HUES64 (cell line): Measurements from ENCODE around the gene KCNE4.

Experiments
- H3K27ac ChIP-seq: 2 replicates; pipeline ENCODE4 v1.7.0; 2013; ENCODE audit warnings: low read depth, low read length, inconsistent platforms
- H3K27me3 ChIP-seq: 2 replicates; pipeline ENCODE4 v1.6.1; 2013; ENCODE audit warnings: mild to moderate bottlenecking, low read length; ENCODE audit not compliant: insufficient read depth
- H3K36me3 ChIP-seq: 2 replicates; pipeline ENCODE4 v1.6.1; 2013; ENCODE audit warnings: mild to moderate bottlenecking, low read length; ENCODE audit not compliant: insufficient read depth
- H3K4me1 ChIP-seq: 2 replicates; pipeline ENCODE4 v1.6.1; 2013; ENCODE audit warnings: mild to moderate bottlenecking, low read length, moderate library complexity; ENCODE audit not compliant: insufficient read depth
- H3K4me3 ChIP-seq: 2 replicates; pipeline ENCODE4 v1.5.1; 2013; ENCODE audit warnings: mild to moderate bottlenecking, low read length, moderate library complexity
- H3K9ac ChIP-seq: 2 replicates; pipeline ENCODE4 v1.6.1; 2013; ENCODE audit warnings: mild to moderate bottlenecking, low read depth, low read length
- H3K9me3 ChIP-seq: 2 replicates; pipeline ENCODE4 v1.6.1; 2013; ENCODE audit warnings: low read depth, low read length; ENCODE audit not compliant: insufficient read depth
- WGBS: fragments of 150-250, 120-280 bp; methylation state at CpG from one replicate; pipeline ENCODE4 v1.1.7; 2013; ENCODE audit warnings: missing lambda C conversion rate; 5-methylcytosine and 5-hydroxymethylcytosine counted together

Gene KCNE4

DNA sequence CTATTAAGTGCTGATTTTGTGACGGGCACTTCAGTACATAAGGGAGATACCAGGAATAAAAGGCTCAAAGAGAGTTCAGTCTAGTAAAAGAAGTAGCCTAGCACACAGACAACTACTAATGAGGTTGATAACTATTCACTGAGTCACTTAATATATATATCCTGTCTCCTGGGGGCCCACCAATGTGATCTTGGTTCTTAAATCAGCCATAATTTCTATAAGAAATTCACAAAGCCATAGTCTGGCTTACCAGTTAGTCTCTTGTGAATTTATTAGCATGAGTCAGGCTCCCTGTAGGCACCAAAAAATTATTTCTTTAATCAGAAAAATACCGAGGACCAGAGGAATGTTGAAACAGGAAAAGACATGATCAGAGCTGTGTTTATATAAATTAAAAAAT is 10.4 kb downstream of the KCNE4 start:
- 100% methylated on average over 2 of the region's 2 CpGs for WGBS
- no peak overlapping the region for H3K4me3 ChIP-seq
- H3K36me3 ChIP-seq, result no peaks in the 10 kb centered on the region
- H3K9ac ChIP-seq, result no peak overlapping the region
- no peaks in the 10 kb centered on the region for H3K9me3 ChIP-seq
- no peaks in the 10 kb centered on the region for H3K27me3 ChIP-seq
- peaks cover 4% of the 10 kb centered on the region; the same call in 1 of the 2 replicates for H3K4me1 ChIP-seq
- H3K27ac ChIP-seq, result no peak overlapping the region

DNA sequence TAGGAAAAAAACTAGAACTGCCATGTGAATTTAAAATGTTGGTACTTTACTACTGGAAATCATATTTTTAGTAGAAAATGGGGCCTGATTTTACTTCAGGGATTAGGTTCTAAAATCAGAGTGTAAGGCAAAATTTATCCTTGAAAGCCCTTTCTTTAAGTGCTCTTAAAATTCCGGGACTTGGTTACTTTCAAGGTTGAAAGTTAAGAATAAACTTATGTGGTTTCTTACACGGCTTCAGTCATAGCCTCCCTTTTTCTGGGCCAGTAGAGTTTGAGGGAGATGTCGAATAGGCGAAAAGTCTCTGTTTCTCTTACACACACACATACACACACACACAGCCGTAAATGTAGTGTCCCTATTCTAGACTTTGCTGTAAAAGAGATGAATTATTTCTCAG is 13.1 kb downstream of the KCNE4 start:
- Histone ChIP-seq H3K36me3 (no peaks in the 10 kb centered on the region), H3K4me1 (peaks cover 2% of the 10 kb centered on the region; the same call in 1 of the 2 replicates), H3K27ac (no peak overlapping the region), H3K9ac (no peak overlapping the region), H3K27me3 (no peaks in the 10 kb centered on the region), H3K4me3 (no peak overlapping the region), H3K9me3 (no peaks in the 10 kb centered on the region)
- WGBS, result 94% methylated on average over 4 of the region's 5 CpGs

DNA sequence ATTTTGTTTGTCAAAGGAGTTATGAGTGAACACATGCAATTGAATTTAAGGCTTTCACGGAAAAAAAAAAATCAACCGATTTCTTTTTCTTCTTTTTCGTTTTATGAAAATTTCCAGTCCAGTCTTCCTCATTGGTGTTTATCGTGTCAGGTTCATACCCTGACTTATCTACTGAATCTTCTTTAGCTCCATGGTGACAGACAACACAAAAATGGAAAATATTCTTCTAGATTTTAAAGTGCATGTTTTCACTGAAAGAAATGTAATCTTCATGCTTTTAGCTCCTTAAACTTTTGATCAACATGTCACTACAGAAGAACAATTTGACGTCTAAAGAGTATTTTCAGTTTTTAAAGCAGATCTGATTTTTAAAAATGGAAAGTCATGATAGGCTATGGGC is 14.7 kb downstream of the KCNE4 start:
- Histone ChIP-seq H3K4me3 (no peak overlapping the region), H3K36me3 (no peaks in the 10 kb centered on the region)
- WGBS, result 94% methylated on average over 5 of the region's 5 CpGs

GRCh38 chr2:223068071-223068470 is 16.1 kb downstream of the KCNE4 start:
- H3K27me3 ChIP-seq, result no peaks in the 10 kb centered on the region
- 96% methylated on average over 2 of the region's 2 CpGs for WGBS
- H3K4me3 ChIP-seq, result no peak overlapping the region
- no peak overlapping the region for H3K27ac ChIP-seq
- H3K4me1 ChIP-seq, result peaks cover 2% of the 10 kb centered on the region; the same call in 1 of the 2 replicates
- no peaks in the 10 kb centered on the region for H3K9me3 ChIP-seq
- H3K36me3 ChIP-seq, result no peaks in the 10 kb centered on the region
- no peak overlapping the region for H3K9ac ChIP-seq

More for the DNA sequence above, 14.7 kb downstream of the KCNE4 start:
- H3K27ac ChIP-seq, result no peak overlapping the region
- H3K9ac ChIP-seq, result no peak overlapping the region
- H3K27me3 ChIP-seq, result no peaks in the 10 kb centered on the region
- peaks cover 2% of the 10 kb centered on the region; the same call in 1 of the 2 replicates for H3K4me1 ChIP-seq
- H3K9me3 ChIP-seq, result no peaks in the 10 kb centered on the region

- Histone ChIP-seq H3K9ac (no peak overlapping the region), H3K4me3 (no peak overlapping the region), H3K4me1 (no peaks in the 10 kb centered on the region), H3K27ac (no peak overlapping the region), H3K36me3 (no peaks in the 10 kb centered on the region), H3K27me3 (no peaks in the 10 kb centered on the region), H3K9me3 (no peaks in the 10 kb centered on the region)
- WGBS, result 90% methylated on average over 2 of the region's 3 CpGs
Observed at GRCh38 chr2:223069465-223069864, 17.5 kb downstream of the KCNE4 start.

DNA sequence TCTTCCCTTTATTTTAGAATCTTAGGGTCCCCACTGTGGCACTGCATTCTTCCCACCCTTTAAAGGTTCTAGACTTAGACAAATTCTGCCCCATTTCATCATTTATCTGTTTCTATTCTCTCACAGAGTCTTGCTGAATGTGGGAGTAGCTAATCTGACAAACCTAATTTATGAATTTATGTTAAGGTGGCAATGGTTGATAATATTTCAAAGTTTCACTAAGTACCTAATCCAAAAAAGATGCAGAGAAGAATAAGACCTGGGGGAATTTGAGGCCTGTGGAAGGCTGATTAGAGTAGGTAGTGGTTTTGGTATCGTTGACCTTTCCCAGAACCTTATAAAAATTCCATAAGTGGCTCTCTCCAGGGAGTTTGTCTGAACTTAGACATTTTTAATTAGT is 18.0 kb downstream of the KCNE4 start:
- Histone ChIP-seq H3K9ac (no peak overlapping the region), H3K27me3 (no peaks in the 10 kb centered on the region)
- no CpG with 5 or more reads among the region's 1 CpG for WGBS

GRCh38 chr2:223071139-223071538 is 19.1 kb downstream of the KCNE4 start:
- H3K27ac ChIP-seq, result no peak overlapping the region
- H3K27me3 ChIP-seq, result no peaks in the 10 kb centered on the region
- no peaks in the 10 kb centered on the region for H3K4me1 ChIP-seq
- no peak overlapping the region for H3K4me3 ChIP-seq
- no peak overlapping the region for H3K9ac ChIP-seq
- 97% methylated on average over 4 of the region's 4 CpGs for WGBS
- no peaks in the 10 kb centered on the region for H3K9me3 ChIP-seq
- no peaks in the 10 kb centered on the region for H3K36me3 ChIP-seq

More for the DNA sequence above, 18.0 kb downstream of the KCNE4 start:
- H3K4me3 ChIP-seq, result no peak overlapping the region
- H3K9me3 ChIP-seq, result no peaks in the 10 kb centered on the region
- H3K36me3 ChIP-seq, result no peaks in the 10 kb centered on the region
- H3K4me1 ChIP-seq, result no peaks in the 10 kb centered on the region
- no peak overlapping the region for H3K27ac ChIP-seq

GRCh38 chr2:223072826-223073225 is 20.8 kb downstream of the KCNE4 start:
- Histone ChIP-seq H3K9me3 (0 out of 2 replicates have a peak, but pooled peaks cover 2% of the 10 kb centered on the region), H3K27me3 (no peaks in the 10 kb centered on the region), H3K36me3 (no peaks in the 10 kb centered on the region), H3K9ac (no peak overlapping the region), H3K4me3 (no peak overlapping the region), H3K4me1 (no peaks in the 10 kb centered on the region), H3K27ac (no peak overlapping the region)
- 93% methylated on average over 3 of the region's 3 CpGs for WGBS

GRCh38 chr2:223075301-223076270 is 23.6 kb downstream of the KCNE4 start:
- WGBS, result 76% methylated on average over 6 of the region's 6 CpGs
- no peak overlapping the region for H3K9ac ChIP-seq
- no peak overlapping the region for H3K27ac ChIP-seq

DNA sequence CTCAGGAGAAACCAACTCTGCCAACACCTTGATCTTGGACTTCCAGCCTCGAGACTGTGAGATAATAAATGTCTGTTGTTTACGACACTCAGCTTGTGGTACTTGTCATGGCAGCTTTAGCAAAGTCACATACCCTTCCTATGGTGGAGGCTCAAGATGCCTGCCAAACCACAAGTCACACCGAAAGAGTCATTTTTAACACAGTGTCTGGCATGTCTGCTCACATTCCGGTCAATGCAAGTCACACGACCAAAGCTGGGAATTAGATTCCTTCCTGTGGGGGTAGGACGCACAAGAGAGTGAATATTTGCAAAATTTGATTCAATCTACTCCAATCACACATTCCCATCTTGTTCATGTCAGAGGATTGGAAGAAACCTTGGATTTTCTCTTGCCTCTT is 24.6 kb downstream of the KCNE4 start:
- Histone ChIP-seq H3K27ac (no peak overlapping the region), H3K4me1 (no peaks in the 10 kb centered on the region), H3K27me3 (no peaks in the 10 kb centered on the region), H3K9me3 (0 out of 2 replicates have a peak, but pooled peaks cover 2% of the 10 kb centered on the region), H3K4me3 (no peak overlapping the region), H3K36me3 (no peaks in the 10 kb centered on the region), H3K9ac (no peak overlapping the region)
- WGBS, result 92% methylated on average over 6 of the region's 6 CpGs

More at GRCh38 chr2:223075301-223076270, 23.6 kb downstream of the KCNE4 start:
- H3K9me3 ChIP-seq, result 0 out of 2 replicates have a peak, but pooled peaks cover 2% of the 10 kb centered on the region
- no peak overlapping the region for H3K4me3 ChIP-seq
- no peaks in the 10 kb centered on the region for H3K36me3 ChIP-seq
- no peaks in the 10 kb centered on the region for H3K4me1 ChIP-seq
- H3K27me3 ChIP-seq, result no peaks in the 10 kb centered on the region

GRCh38 chr2:223078482-223078881 is 26.5 kb downstream of the KCNE4 start:
- Histone ChIP-seq H3K27me3 (no peaks in the 10 kb centered on the region), H3K9ac (no peak overlapping the region), H3K36me3 (no peaks in the 10 kb centered on the region), H3K9me3 (0 out of 2 replicates have a peak, but pooled peaks cover 2% of the 10 kb centered on the region), H3K27ac (no peak overlapping the region), H3K4me3 (no peak overlapping the region), H3K4me1 (no peaks in the 10 kb centered on the region)
- WGBS, result no CpG with 5 or more reads among the region's 1 CpG
